IPS-11a (cell line): ENCODE measurements around the gene MVB12B.

Source experiments
- H3K4me3 ChIP-seq: one replicate; pipeline ENCODE4 v1.5.1; 2013; ENCODE audit warnings: low read depth, low read length, control low read depth

MVB12B gene

GRCh38 chr9:126401581-126401980 is 75.0 kb downstream of the MVB12B start:
- no peak overlapping the region for H3K4me3 ChIP-seq

GRCh38 chr9:126403397-126403796 is 76.8 kb downstream of the MVB12B start:
- no peak overlapping the region for H3K4me3 ChIP-seq

GRCh38 chr9:126404459-126404858 is 77.8 kb downstream of the MVB12B start:
- H3K4me3 ChIP-seq, result no peak overlapping the region

- H3K4me3 ChIP-seq, result no peak overlapping the region
These were observed 79.5 kb downstream of the MVB12B start for GRCh38 chr9:126406075-126406667.

- H3K4me3 ChIP-seq, result no peak overlapping the region
These were observed 80.7 kb downstream of the MVB12B start for GRCh38 chr9:126407114-126407870.

GRCh38 chr9:126408004-126408403 is 81.4 kb downstream of the MVB12B start:
- H3K4me3 ChIP-seq, result no peak overlapping the region

GRCh38 chr9:126410229-126410628 is 83.6 kb downstream of the MVB12B start:
- no peak overlapping the region for H3K4me3 ChIP-seq

GRCh38 chr9:126411225-126411947 is 84.8 kb downstream of the MVB12B start:
- no peak overlapping the region for H3K4me3 ChIP-seq

GRCh38 chr9:126411948-126412284 is 85.3 kb downstream of the MVB12B start:
- H3K4me3 ChIP-seq, result no peak overlapping the region

- no peak overlapping the region for H3K4me3 ChIP-seq
These were observed 86.3 kb downstream of the MVB12B start for GRCh38 chr9:126412905-126413304.

- H3K4me3 ChIP-seq, result no peak overlapping the region
These were observed 86.9 kb downstream of the MVB12B start for GRCh38 chr9:126413391-126414068.

GRCh38 chr9:126415741-126416370 is 89.2 kb downstream of the MVB12B start:
- H3K4me3 ChIP-seq, result no peak overlapping the region

- no peak overlapping the region for H3K4me3 ChIP-seq
These were observed 90.4 kb downstream of the MVB12B start for GRCh38 chr9:126417043-126417442.

GRCh38 chr9:126417684-126418083 is 91.1 kb downstream of the MVB12B start:
- H3K4me3 ChIP-seq, result no peak overlapping the region

- no peak overlapping the region for H3K4me3 ChIP-seq
These were observed 92.0 kb downstream of the MVB12B start for GRCh38 chr9:126418608-126419007.

GRCh38 chr9:126419475-126419874 is 92.8 kb downstream of the MVB12B start:
- H3K4me3 ChIP-seq, result no peak overlapping the region

- no peak overlapping the region for H3K4me3 ChIP-seq
These were observed 93.5 kb downstream of the MVB12B start for GRCh38 chr9:126420135-126420534.

- no peak overlapping the region for H3K4me3 ChIP-seq
These were observed 94.3 kb downstream of the MVB12B start for GRCh38 chr9:126420643-126421564.

GRCh38 chr9:126421567-126422428 is 95.2 kb downstream of the MVB12B start:
- H3K4me3 ChIP-seq, result no peak overlapping the region
